ELF-1 (cell line): ENCODE measurements around the gene CLNK.
A peak's percentile ranks its signal among the peaks of the same experiment; 100 is the strongest.

Source experiments
- DNase-seq: peaks from one replicate; pipeline ENCODE4 v3.0.0-alpha.2; 2016; ENCODE audit warnings: low read depth, low spot score

Gene CLNK

DNA sequence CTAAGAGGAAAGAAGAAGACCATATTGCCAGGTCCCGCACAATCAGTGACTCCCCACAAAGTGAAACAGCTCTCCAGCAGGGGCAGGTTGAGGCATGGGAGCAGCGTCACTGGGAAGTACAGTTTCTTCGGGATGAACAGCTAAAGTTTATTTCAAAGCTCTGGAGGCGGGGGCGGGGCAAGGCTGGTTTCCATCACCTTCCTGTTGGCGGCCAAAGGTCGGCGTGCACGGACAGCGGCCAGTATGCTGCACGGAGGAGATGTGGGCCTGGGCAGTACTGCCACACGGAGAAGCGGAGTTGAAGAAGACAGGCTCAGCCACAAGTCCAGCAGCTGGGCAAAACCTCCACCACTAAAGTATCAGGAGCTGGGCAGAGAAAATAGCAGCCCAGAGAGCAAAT is 226.4 kb downstream of the CLNK start:
- peak; percentile 63 for DNase-seq

GRCh38 chr4:10457255-10457801 is 227.2 kb downstream of the CLNK start, which contains the start of gene ZNF518B:
ZNF518B (minus strand) TSS chr4:10457426; CDS start chr4:10446328, 11,098 bp downstream.
- DNase-seq, result peak; percentile 84

GRCh38 chr4:10456595-10457254 is 227.8 kb downstream of the CLNK start:
- peak; percentile 55 for DNase-seq

DNA sequence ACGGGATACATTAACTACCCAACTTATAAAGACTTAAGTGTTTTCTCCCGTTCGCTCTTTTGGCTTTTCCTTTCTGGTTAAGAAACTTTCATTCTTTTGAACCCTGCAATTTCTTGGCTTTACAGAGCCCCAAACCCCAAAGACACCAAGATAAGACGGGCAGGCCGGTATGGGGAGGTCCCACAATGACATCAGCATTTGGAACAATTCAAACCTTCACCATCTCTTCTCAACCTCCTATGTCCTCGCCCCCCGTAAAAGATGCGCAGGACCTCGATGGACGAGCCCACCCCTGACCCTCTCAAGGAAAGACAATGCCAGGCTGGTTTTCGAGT is 228.3 kb downstream of the CLNK start:
- DNase-seq, result no peak

DNA sequence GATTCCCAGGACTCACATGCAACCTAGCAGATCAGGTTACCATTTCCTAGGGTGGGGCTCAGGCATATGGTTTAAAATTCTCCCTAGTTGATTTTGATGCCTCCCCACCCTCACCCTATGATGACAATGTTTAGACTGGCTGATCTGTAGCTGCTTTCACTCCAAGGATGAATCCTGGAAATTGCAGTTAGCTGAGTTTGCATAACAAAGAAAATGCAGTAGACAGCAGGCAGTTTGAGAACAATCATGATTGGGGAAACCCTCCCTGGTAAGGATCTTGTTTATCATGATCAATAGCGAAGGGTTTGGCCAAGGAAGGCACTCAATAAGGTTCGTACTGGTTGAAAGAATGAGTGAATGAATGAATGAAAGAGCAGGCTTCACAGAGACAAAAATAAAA is 229.4 kb downstream of the CLNK start:
- no peak for DNase-seq

DNA sequence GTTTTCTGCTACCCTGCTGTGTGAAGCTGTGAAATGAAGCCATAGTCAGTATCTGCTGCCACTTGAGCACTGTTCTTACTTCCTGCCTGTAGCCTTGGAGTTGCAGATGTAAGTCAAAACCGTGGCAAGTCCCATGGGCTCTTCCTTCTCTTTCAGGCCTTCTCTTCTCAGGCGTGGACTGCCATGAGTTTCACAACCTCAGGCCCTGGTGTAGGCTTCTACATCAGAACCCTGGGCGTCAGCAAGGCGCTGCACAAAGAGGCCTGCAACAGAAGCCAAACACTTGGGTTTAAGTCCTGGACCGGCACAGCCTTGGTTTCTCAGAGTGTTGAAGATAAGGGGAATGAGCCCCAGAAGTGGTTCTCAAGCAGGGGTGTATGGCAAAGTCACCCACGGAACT is 229.8 kb downstream of the CLNK start:
- DNase-seq, result no peak

DNA sequence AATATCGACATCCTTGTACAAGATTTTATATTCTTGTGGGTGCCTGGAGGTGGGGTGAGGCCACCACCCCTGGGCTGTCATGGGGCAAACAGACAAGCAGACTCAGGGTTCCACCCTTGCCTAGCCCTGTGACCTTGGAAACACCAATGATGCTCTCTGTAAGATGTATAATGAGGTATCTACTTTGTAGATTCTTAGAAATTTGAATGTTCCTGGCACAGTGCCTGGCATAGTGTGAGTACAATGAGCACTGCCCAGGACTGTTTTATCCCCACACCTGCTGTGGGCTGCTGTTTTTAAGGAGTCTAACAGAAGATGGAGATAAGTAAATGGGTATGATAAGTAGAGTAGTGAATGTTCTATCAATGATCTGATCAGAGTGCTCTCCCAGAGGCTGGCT is 230.4 kb downstream of the CLNK start:
- DNase-seq, result no peak

DNA sequence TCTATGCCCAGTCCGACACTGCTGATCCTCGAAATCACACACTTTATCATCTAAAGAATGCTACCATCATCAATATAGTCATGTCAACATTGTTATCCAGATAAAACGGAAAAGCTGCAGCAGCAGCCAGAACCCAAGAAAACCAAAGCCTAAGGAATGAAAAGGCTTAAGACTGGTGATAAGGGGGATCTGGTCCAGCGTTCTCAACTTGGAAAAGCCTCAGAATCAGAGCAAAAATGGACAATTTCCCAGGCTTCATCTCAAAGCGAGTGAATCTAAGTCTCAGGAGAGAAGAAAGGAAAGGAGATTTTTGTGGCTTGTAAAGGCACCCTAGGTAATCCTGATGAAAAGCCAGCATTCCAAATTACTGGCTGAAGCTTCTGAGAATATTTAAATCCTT is 235.6 kb downstream of the CLNK start:
- peak; percentile 50 for DNase-seq

GRCh38 chr4:10442976-10443375 is 241.6 kb downstream of the CLNK start:
- DNase-seq, result no peak

DNA sequence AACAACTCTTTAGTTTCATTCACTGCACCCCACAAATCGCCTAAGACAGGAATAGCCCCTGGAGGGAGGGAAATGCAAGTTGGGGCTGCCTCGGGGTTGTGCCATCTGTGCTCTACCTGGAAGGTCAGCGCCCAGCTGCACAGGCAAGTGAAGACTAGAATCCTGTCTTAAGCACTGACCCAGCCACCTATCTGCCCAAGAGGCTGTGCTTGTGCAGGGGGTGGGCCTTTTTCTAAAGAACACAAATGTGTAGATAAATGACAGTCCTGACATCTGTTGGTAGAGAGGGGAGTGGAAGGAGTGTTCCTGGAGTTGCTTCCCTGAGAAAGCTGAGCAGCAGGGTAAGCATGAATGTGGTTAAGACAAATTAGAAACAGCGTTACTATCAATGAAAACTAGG is 243.1 kb downstream of the CLNK start:
- DNase-seq, result no peak

DNA sequence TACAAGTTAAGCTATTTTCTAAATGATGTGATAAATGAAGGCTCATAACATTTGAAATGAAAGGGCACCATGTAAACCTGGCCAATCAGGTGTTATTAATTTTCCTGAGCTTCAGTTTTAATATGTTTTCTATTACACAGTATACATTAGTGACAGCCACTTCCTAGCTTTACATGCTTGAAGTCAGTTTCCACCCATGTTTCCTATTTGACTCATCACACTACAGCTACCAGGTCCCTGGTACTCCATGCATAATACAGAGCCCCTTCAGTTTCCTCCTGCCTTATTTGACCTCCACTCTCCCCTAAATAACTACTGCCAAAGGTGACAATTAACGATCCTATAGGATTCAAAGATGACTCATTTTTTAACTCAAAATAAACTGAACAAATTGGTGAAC is 245.6 kb downstream of the CLNK start:
- no peak for DNase-seq

- no peak for DNase-seq
Observed at GRCh38 chr4:10437735-10438134, 246.8 kb downstream of the CLNK start.
